AG04449 (cell line): ENCODE measurements around the gene EXOC6B.

Experiments
- CTCF ChIA-PET: fragments of 350-600 bp; formaldehyde crosslinking; extraction: SDS; loops from one replicate; lab custom pipeline; 2021; ENCODE audit warnings: antibody characterized with exemption; lab: Yijun Ruan, JAX
- POLR2A ChIA-PET: fragments of 400-600, 350-600 bp; formaldehyde crosslinking; extraction: SDS; loops from one replicate; lab custom pipeline; 2020; ENCODE audit warnings: antibody characterized with exemption, inconsistent platforms; lab: Yijun Ruan, JAX
- DNase-seq: peaks from one replicate; pipeline ENCODE4 v3.0.0-alpha.2; 2010; ENCODE audit warnings: low read depth, low spot score
- H3K4me3 ChIP-seq: 2 replicates; pipeline ENCODE4 v1.5.1; 2011; ENCODE audit warnings: low read depth, mild to moderate bottlenecking, control low read depth, low read length
- TF ChIP-seq, protein P1 (sequence below): IDR thresholded peaks from one replicate; pipeline ENCODE4 v1.5.1; 2011; ENCODE audit warnings: mild to moderate bottlenecking, moderate library complexity, low read length, control low read depth, inconsistent platforms; ENCODE audit not compliant: insufficient read depth; ENCODE audit errors: missing control alignments

The EXOC6B gene

DNA sequence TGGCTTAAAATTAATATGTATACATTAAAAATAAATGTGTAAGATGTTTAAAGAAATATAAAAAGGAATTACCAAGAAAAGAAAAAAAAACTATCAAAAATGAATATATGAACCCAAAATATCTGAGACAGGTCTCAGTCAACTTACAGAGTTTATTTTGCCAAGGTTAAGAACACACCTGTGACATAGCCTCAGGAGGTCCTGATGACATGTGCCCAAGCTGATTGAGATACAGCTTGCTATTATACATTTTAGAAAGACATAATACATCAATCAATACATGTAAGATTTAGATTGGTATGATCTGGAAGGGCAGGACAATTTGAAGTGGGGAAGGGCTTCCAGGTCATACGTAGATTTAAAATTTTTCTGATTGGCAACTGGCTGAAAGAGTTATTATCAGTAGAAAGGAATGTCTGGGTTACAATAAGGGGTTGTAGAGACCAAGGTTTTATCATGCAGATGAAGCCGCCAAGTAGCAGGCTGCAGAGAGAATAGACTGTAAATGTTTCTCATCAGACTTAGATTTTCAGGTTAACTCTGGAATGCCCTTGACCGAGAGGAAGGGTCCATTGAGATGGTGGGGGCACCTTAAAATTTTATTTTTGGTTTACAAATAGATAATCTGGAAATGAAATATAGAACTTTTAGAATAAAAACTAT lies 74.7 kb downstream of the EXOC6B start:
- H3K4me3 ChIP-seq = no peak overlapping the region
- CTCF ChIA-PET = interaction anchor here (0.7 to 1.8 kb wide), 4 partner anchors 10 to 142 kb away, joined by 3 to 4 read pairs (median 4); no protein-coding TSS in a partner anchor
- DNase-seq = no peak
- POLR2A ChIA-PET = no interaction called here
- TF ChIP-seq, protein P1, sequence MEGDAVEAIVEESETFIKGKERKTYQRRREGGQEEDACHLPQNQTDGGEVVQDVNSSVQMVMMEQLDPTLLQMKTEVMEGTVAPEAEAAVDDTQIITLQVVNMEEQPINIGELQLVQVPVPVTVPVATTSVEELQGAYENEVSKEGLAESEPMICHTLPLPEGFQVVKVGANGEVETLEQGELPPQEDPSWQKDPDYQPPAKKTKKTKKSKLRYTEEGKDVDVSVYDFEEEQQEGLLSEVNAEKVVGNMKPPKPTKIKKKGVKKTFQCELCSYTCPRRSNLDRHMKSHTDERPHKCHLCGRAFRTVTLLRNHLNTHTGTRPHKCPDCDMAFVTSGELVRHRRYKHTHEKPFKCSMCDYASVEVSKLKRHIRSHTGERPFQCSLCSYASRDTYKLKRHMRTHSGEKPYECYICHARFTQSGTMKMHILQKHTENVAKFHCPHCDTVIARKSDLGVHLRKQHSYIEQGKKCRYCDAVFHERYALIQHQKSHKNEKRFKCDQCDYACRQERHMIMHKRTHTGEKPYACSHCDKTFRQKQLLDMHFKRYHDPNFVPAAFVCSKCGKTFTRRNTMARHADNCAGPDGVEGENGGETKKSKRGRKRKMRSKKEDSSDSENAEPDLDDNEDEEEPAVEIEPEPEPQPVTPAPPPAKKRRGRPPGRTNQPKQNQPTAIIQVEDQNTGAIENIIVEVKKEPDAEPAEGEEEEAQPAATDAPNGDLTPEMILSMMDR = no peak

GRCh38 chr2:72750466-72750865 lies 75.4 kb downstream of the EXOC6B start:
- ChIA-PET POLR2A (no interaction called here), CTCF (interaction anchor here (1.8 kb wide), 1 partner anchor 9 kb away, joined by 4 read pairs; no protein-coding TSS in a partner anchor)
- no peak overlapping the region for H3K4me3 ChIP-seq
- TF ChIP-seq, protein P1 = no peak
- no peak for DNase-seq

DNA sequence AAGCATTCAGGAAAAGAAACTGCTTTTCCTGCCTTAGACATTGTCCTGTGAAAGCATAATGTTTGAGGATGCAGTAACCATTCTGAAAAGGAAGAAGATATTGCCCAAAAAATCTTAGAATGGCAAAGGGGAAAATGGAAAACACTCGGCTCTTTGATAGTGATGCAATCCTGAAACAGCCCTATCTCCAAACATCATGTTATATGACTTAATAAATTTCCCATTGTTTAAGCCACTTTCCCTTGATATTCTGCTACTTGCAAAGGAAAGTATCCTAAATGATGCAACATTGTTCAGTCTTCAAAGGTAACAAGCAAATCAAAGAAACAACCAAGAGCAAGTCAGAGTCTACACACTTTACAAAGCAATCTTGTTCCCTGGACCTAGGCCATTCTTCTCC lies 78.5 kb downstream of the EXOC6B start:
- no peak for DNase-seq
- POLR2A ChIA-PET = no interaction called here
- CTCF ChIA-PET = interaction anchor here (0.9 to 4.8 kb wide), 11 partner anchors 8 to 1137 kb away, joined by 3 to 30 read pairs (median 4); no protein-coding TSS in a partner anchor
- TF ChIP-seq, protein P1 = no peak
- no peak overlapping the region for H3K4me3 ChIP-seq

- DNase-seq = no peak
- TF ChIP-seq, protein P1 = peak; percentile 49
- H3K4me3 ChIP-seq = no peak overlapping the region
- ChIA-PET POLR2A (no interaction called here), CTCF (interaction anchor here (0.6 to 4.8 kb wide), 40 partner anchors 9 to 1219 kb away, joined by 3 to 30 read pairs (median 4); no protein-coding TSS in a partner anchor)
These were observed 80.0 kb downstream of the EXOC6B start for GRCh38 chr2:72745679-72746368.

DNA sequence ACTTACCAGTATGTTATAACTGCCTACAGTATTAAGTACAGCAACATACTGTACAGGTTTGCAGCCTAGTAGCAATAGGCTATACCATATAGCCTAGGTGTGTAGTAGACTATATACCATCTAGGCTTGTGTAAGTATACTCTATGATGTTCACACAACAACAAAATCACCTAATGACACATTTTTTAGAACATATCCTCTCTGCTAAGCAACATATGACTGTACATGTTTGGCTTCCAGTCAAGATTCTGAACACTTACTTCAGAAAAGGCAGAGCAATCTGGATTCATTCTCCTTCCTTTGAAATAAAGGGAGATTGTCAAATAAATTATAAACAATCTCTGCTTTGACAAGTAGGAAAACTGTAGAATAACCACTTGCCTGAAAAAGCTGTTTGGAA lies 81.8 kb downstream of the EXOC6B start:
- no peak for DNase-seq
- ChIA-PET POLR2A (no interaction called here), CTCF (interaction anchor here (1.1 to 4.8 kb wide), 7 partner anchors 9 to 1197 kb away, joined by 3 to 30 read pairs (median 9); no protein-coding TSS in a partner anchor)
- H3K4me3 ChIP-seq = no peak overlapping the region
- TF ChIP-seq, protein P1 = no peak

GRCh38 chr2:72743481-72743880 lies 82.4 kb downstream of the EXOC6B start:
- H3K4me3 ChIP-seq = no peak overlapping the region
- TF ChIP-seq, protein P1 = no peak
- POLR2A ChIA-PET = no interaction called here
- no peak for DNase-seq
- CTCF ChIA-PET = no interaction called here
